Measurements from ENCODE around the gene DKKL1.

GRCh38 chr19:49362929-49363267 is 779 bp upstream of the DKKL1 start:
- TF ChIP-seq CTCF (IDR thresholded peaks at IDR 0.05; ENCODE audit: low read length) (no peak), EZH2 (IDR thresholded peaks at IDR 0.05; ENCODE audit: borderline replicate concordance, low read length) (no peak)
